ENCODE data around the gene CCDC13. TPM values are rescaled to one million over a fixed set of nuclear protein-coding genes. Genes with fewer than 3 reads are reported as not detected.

Gene CCDC13
- total RNA-seq, 3 donors from 2014 or later = 2.3 to 2.9 (median 2.9) TPM

DNA sequence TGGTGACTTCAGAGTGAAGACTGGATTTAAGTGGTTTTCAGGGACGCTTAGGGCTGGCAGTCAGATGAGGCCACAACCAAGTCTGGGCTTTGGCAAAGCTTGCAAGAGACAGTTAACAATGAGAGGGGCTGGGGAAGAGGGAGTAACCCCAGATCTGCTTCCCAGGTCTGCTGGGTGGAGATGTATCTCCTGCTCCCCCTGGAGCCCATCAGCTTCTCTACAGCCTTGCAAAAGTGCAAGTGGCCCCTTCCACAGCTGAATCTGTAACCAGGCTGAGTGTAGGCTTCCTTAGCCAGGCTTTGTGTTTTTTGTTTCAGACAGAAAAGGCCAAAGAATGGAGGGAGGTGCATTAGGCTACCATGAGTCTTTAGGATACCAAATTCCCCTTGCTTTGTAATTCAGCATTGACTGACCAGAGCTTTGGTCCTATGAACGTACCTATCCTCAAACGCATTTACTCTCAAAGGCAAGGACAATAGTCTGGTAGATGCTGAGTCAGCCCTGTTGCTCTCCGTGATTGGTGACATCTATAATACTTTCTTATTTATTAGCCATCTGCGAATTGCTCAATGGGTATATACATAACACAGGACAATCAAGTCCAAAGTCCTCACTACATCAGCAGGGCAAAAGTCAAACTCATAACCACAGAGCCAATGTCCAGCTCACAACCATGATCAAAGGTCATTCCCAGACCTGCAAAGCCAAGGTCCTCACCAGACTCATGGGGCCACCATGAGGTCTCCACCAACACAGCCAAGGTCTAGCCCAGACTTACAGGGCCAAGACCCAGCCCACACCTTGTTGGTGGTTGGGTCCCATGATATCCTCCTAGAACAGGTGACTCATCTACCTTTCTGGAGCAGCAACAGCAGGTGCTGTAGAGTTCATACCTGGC is 17.1 kb downstream of the CCDC13 start:
- intact Hi-C loops (cut with DNase I; ENCODE audit: low total_unique reads) = no loop called here
- no peaks in the 10 kb centered on the region for H3K36me3 ChIP-seq
- H3K9me3 ChIP-seq = no peaks in the 10 kb centered on the region
- no peak overlapping the region for H3K4me3 ChIP-seq
- no peak for DNase-seq (ENCODE audit: low spot score in 2 of 2)
- H3K27ac ChIP-seq = no peak overlapping the region
- H3K4me1 ChIP-seq = no peaks in the 10 kb centered on the region
- TF ChIP-seq POLR2AphosphoS5 (IDR thresholded peaks at IDR 0.05) = no peak
- no peak for TF ChIP-seq POLR2A (IDR thresholded peaks at IDR 0.05)
- TF ChIP-seq, protein P1, sequence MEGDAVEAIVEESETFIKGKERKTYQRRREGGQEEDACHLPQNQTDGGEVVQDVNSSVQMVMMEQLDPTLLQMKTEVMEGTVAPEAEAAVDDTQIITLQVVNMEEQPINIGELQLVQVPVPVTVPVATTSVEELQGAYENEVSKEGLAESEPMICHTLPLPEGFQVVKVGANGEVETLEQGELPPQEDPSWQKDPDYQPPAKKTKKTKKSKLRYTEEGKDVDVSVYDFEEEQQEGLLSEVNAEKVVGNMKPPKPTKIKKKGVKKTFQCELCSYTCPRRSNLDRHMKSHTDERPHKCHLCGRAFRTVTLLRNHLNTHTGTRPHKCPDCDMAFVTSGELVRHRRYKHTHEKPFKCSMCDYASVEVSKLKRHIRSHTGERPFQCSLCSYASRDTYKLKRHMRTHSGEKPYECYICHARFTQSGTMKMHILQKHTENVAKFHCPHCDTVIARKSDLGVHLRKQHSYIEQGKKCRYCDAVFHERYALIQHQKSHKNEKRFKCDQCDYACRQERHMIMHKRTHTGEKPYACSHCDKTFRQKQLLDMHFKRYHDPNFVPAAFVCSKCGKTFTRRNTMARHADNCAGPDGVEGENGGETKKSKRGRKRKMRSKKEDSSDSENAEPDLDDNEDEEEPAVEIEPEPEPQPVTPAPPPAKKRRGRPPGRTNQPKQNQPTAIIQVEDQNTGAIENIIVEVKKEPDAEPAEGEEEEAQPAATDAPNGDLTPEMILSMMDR (IDR thresholded peaks at IDR 0.05) = no peak
- H3K27me3 ChIP-seq = no peaks in the 10 kb centered on the region

DNA sequence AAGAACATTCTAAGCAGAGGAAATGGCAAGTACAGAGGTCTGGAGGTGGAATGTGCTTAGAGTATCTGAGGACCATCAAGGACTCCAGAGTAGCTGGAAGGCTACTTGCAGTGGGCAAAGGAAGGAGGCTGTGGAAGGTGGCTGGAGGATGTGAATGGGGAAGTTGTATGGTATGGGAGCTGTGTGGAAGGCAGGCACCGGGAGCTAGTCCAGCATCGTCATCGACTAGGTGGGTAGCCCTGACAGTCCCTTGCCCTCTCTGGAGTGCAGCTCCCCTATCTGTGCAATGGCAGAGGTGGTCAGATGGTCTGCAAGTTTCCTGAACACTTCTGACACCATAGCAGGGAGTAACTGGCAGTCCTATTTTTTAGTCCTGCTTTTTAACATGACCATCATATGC is 19.3 kb downstream of the CCDC13 start:
- H3K27me3 ChIP-seq = no peaks in the 10 kb centered on the region
- H3K9me3 ChIP-seq = no peaks in the 10 kb centered on the region
- no peaks in the 10 kb centered on the region for H3K36me3 ChIP-seq
- intact Hi-C loops (cut with DNase I; ENCODE audit: low total_unique reads) = loop anchor here (5.0 kb wide), 1 partner anchor 1384 kb away; no protein-coding TSS in a partner anchor
- TF ChIP-seq, protein P1 (IDR thresholded peaks at IDR 0.05) = no peak
- TF ChIP-seq POLR2AphosphoS5 (IDR thresholded peaks at IDR 0.05) = no peak
- no peak for TF ChIP-seq POLR2A (IDR thresholded peaks at IDR 0.05)
- no peaks in the 10 kb centered on the region for H3K4me1 ChIP-seq
- H3K4me3 ChIP-seq = no peak overlapping the region
- DNase-seq (ENCODE audit: low spot score in 2 of 2) = no peak
- H3K27ac ChIP-seq = no peak overlapping the region

DNA sequence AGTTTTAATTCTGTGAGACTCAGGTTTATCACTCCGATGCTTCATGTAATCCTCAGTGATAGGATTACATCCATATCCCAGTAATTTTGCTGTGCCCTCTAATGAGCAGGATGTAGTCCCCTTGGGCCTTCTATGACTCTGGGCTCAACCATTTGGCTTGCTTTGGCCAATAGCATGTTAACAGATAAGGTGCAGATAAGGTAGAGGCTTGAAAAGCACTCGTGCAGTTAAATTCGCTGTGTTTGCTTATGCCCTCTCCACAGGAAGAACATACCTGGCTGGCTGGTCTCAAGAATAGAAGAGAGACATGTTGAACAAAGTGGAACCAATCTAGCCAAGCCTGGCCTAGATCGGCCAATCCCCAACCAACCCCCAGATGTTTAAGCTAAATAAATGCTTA is 20.1 kb downstream of the CCDC13 start:
- Histone ChIP-seq H3K4me1 (no peaks in the 10 kb centered on the region), H3K36me3 (no peaks in the 10 kb centered on the region), H3K9me3 (no peaks in the 10 kb centered on the region), H3K27ac (no peak overlapping the region), H3K27me3 (no peaks in the 10 kb centered on the region), H3K4me3 (no peak overlapping the region)
- TF ChIP-seq POLR2A (IDR thresholded peaks at IDR 0.05) = no peak
- TF ChIP-seq POLR2AphosphoS5 (IDR thresholded peaks at IDR 0.05) = no peak
- TF ChIP-seq, protein P1 (IDR thresholded peaks at IDR 0.05) = no peak
- no peak for DNase-seq (ENCODE audit: low spot score in 2 of 2)
- intact Hi-C loops (cut with DNase I; ENCODE audit: low total_unique reads) = loop anchor here (5.0 kb wide), 1 partner anchor 1384 kb away; no protein-coding TSS in a partner anchor

DNA sequence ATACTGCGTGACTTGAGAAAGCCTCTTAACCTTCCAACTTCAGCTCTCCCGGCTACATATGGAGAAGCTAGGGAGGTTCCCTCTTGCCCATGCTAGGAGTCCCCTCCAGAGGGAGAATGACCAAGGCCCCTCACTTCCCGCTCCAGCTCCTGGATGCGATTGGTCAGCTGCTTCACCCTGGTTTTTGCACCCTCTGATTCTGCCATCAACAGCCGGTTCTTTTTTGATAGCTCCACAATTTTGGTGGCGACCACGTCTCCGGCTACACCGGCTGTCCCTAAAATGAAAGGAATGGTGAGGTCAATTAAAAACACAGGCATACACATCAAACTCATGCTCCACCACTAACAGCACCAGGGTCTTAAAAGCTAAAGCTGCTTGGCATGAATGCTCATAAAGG is 20.6 kb downstream of the CCDC13 start:
- Histone ChIP-seq H3K27ac (no peak overlapping the region), H3K4me1 (no peaks in the 10 kb centered on the region), H3K9me3 (no peaks in the 10 kb centered on the region), H3K36me3 (no peaks in the 10 kb centered on the region), H3K4me3 (no peak overlapping the region), H3K27me3 (no peaks in the 10 kb centered on the region)
- TF ChIP-seq POLR2A (IDR thresholded peaks at IDR 0.05) (no peak), POLR2AphosphoS5 (IDR thresholded peaks at IDR 0.05) (no peak)
- TF ChIP-seq, protein P1 (IDR thresholded peaks at IDR 0.05) = no peak
- no peak for DNase-seq (ENCODE audit: low spot score in 2 of 2)
- intact Hi-C loops (cut with DNase I; ENCODE audit: low total_unique reads) = loop anchor here (5.0 kb wide), 1 partner anchor 1385 kb away; no protein-coding TSS in a partner anchor

DNA sequence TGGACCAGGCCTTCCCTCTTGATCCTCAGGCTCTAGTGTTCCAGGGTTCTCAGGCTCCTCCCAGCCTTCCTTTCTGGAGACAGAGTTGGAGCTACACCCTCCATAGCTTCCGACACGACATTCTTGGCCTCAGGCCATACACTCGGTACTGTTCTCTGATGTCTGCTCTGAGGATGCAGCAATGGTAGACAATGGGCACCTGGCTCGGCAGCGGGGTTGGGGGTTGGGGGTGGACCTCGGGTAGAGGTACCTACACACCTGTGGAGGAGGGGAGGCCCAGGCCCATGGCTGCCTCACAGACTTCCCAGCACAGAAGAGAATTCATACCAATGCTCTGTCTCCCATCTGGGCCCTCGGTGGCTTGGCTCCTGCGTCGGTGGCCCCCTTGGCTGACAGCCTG is 21.4 kb downstream of the CCDC13 start:
- no peak overlapping the region for H3K4me3 ChIP-seq
- no peak overlapping the region for H3K27ac ChIP-seq
- no peaks in the 10 kb centered on the region for H3K9me3 ChIP-seq
- H3K27me3 ChIP-seq = no peaks in the 10 kb centered on the region
- TF ChIP-seq POLR2A (IDR thresholded peaks at IDR 0.05) (no peak), POLR2AphosphoS5 (IDR thresholded peaks at IDR 0.05) (no peak)
- TF ChIP-seq, protein P1 (IDR thresholded peaks at IDR 0.05) = no peak
- intact Hi-C loops (cut with DNase I; ENCODE audit: low total_unique reads) = loop anchor here (5.0 kb wide), 1 partner anchor 1386 kb away; no protein-coding TSS in a partner anchor
- H3K4me1 ChIP-seq = no peaks in the 10 kb centered on the region
- H3K36me3 ChIP-seq = no peaks in the 10 kb centered on the region
- no peak for DNase-seq (ENCODE audit: low spot score in 2 of 2)
